HepG2 (cell line): Measurements from ENCODE around the gene ART1. TPM values are rescaled to one million over a fixed set of nuclear protein-coding genes. Genes with fewer than 3 reads are reported as not detected.

Source experiments
- ATAC-seq: fragments of 200-7000 bp; cut with Tn5 transposase; 3 replicates; pipeline ENCODE4 v1.9.1; 2020; ENCODE audit warnings: mild to moderate bottlenecking, moderate library complexity
- BruUV-seq: library from RNA; stranded (reverse); fragments of 400-500 nt; replicated peaks from 2 replicates; lab custom pipeline; 2021; lab: Mats Ljungman, UMichigan
- CTCF ChIA-PET: fragments of 300-600 bp; formaldehyde crosslinking; extraction: SDS; loops from one replicate; lab custom pipeline; 2021; ENCODE audit warnings: low total read pairs, inconsistent platforms, low intra/inter-chr PET ratio; lab: Yijun Ruan, JAX
- POLR2A ChIA-PET: fragments of 350-600 bp; sonication (Branson Sonifier 250); formaldehyde crosslinking; loops from one replicate; lab custom pipeline; 2020; ENCODE audit warnings: antibody characterized with exemption, inconsistent platforms; lab: Yijun Ruan, JAX
- DNase-seq: peaks from one replicate; pipeline ENCODE4 v3.0.0-alpha.2; 2015; ENCODE audit warnings: low spot score
- FAIRE-seq: peaks from 3 replicates; lab custom pipeline; 2011; peaks lifted over from hg19 to GRCh38; lab: Jason Lieb, UNC
- H2AFZ ChIP-seq: one replicate; pipeline ENCODE4 v1.6.1; 2011; ENCODE audit warnings: low read length, inconsistent platforms
- H3K27ac ChIP-seq: fragments of 300-600 bp; 3 replicates; pipeline ENCODE4 v1.8.0; 2011; ENCODE audit warnings: mixed run types, mild to moderate bottlenecking, mixed read lengths, low read length, inconsistent platforms; ENCODE audit not compliant: insufficient read depth; ENCODE audit errors: extremely low read length
- H3K27me3 ChIP-seq, 2 experiments: fragments of 200-600 bp in 1 of 2; 2 replicates in 1 of 2; 3 replicates in 1 of 2; pipeline versions ENCODE4 v1.6.0 to v1.8.0; 2011; ENCODE audit warnings: low read length in 2 of 2, mild to moderate bottlenecking in 2 of 2, moderate library complexity in 2 of 2, inconsistent platforms in 1 of 2; ENCODE audit not compliant: insufficient read depth in 2 of 2, control insufficient read depth in 1 of 2
- H3K36me3 ChIP-seq, 2 experiments: fragments of 200-600 bp in 1 of 2; replicated peaks in 1 of 2; 2 replicates in 1 of 2; 3 replicates in 1 of 2; pipeline versions ENCODE4 v1.5.1 to v1.8.0; 2011; ENCODE audit warnings: low read length in 2 of 2, inconsistent platforms in 1 of 2; ENCODE audit not compliant: insufficient read depth in 2 of 2, control insufficient read depth in 1 of 2
- H3K4me1 ChIP-seq: 2 replicates; pipeline ENCODE4 v1.5.1; 2012; ENCODE audit warnings: low read length, inconsistent platforms; ENCODE audit not compliant: insufficient read depth
- H3K4me2 ChIP-seq: 2 replicates; pipeline ENCODE4 v1.6.0; 2011; ENCODE audit warnings: low read depth, low read length, inconsistent platforms
- H3K4me3 ChIP-seq, 3 experiments: fragments of 200-600 bp in 1 of 3; sonication (generic), shearing (Covaris generic) in 1 of 3; replicated peaks in 1 of 3; 2 replicates each; pipeline ENCODE4 v1.5.1; 2011 to 2016; ENCODE audit warnings: low read length in 3 of 3, inconsistent platforms in 2 of 3, low read depth in 2 of 3, mild to moderate bottlenecking in 2 of 3, control low read depth in 1 of 3, mixed read lengths in 1 of 3; ENCODE audit not compliant: insufficient read depth in 1 of 3
- H3K79me2 ChIP-seq: one replicate; pipeline ENCODE4 v1.6.1; 2011; ENCODE audit warnings: low read length, inconsistent platforms; ENCODE audit not compliant: insufficient read depth
- H3K9ac ChIP-seq: 2 replicates; pipeline ENCODE4 v1.6.0; 2011; ENCODE audit warnings: mild to moderate bottlenecking, low read depth, low read length, inconsistent platforms; ENCODE audit not compliant: insufficient read depth
- H3K9me3 ChIP-seq: 2 replicates; pipeline ENCODE4 v1.5.1; 2012; ENCODE audit warnings: mild to moderate bottlenecking, low read length
- H4K20me1 ChIP-seq: 2 replicates; pipeline ENCODE4 v1.6.0; 2011; ENCODE audit warnings: inconsistent platforms, mild to moderate bottlenecking, low read length, moderate library complexity; ENCODE audit not compliant: insufficient read depth
- BHLHE40 ChIP-seq: IDR thresholded peaks from 2 replicates; pipeline ENCODE4 v1.6.1; 2011; ENCODE audit warnings: low read length, improper control_type of control experiment
- EP300 ChIP-seq, 3 experiments: sonication (generic) in 1 of 3; formaldehyde crosslinking in 1 of 3; IDR thresholded peaks; 2 replicates each; pipeline versions ENCODE4 v1.5.1 to v1.6.1; 2011 to 2020; ENCODE audit warnings: low read depth in 2 of 3, low read length in 2 of 3, borderline replicate concordance in 1 of 3, improper control_type of control experiment in 1 of 3, mild to moderate bottlenecking in 1 of 3, missing genetic modification reagents in 1 of 3, moderate library complexity in 1 of 3
- MXI1 ChIP-seq: IDR thresholded peaks from 3 replicates; pipeline ENCODE4 v1.6.1; 2012; ENCODE audit warnings: low read depth, low read length, inconsistent platforms, borderline replicate concordance
- SMAD9 ChIP-seq: sonication (generic); formaldehyde crosslinking; IDR thresholded peaks from 2 replicates; pipeline ENCODE4 v1.5.1; 2020; ENCODE audit warnings: mild to moderate bottlenecking, missing genetic modification reagents
- SP2 ChIP-seq: sonication (generic); formaldehyde crosslinking; IDR thresholded peaks from 2 replicates; pipeline ENCODE4 v1.5.1; 2020; ENCODE audit warnings: mild to moderate bottlenecking, missing genetic modification reagents
- ZC3H13 ChIP-seq: sonication (generic); formaldehyde crosslinking; IDR thresholded peaks from 2 replicates; pipeline ENCODE4 v1.8.1; 2023; ENCODE audit warnings: mild to moderate bottlenecking, missing genetic modification reagents, moderate library complexity
- ZNF292 ChIP-seq: sonication (generic); formaldehyde crosslinking; IDR thresholded peaks from 2 replicates; pipeline ENCODE4 v1.8.1; 2022; ENCODE audit warnings: mild to moderate bottlenecking, low read depth, missing genetic modification reagents, borderline replicate concordance
- ZNF329 ChIP-seq: sonication (generic); formaldehyde crosslinking; IDR thresholded peaks from 2 replicates; pipeline ENCODE4 v1.9.0; 2021; ENCODE audit warnings: low read depth, mild to moderate bottlenecking, missing genetic modification reagents
- ZNF557 ChIP-seq: sonication (generic); formaldehyde crosslinking; IDR thresholded peaks from 2 replicates; pipeline ENCODE4 v1.4.0; 2020; ENCODE audit warnings: missing genetic modification reagents
- WGBS: methylation state at CpG from one replicate; pipeline ENCODE4 v1.1.6; 2017; ENCODE audit warnings: low lambda C conversion rate; 5-methylcytosine and 5-hydroxymethylcytosine counted together
- in situ Hi-C: cut with HindIII; loops from 2 replicates; pipeline ENCODE4 v1.10.0; 2017; ENCODE audit warnings: low pct_unique_long_range_greater_than_20kb; ENCODE audit not compliant: extremely low pct_ligation_motif_present
- intact Hi-C: fragments of 100-400 bp; cut with micrococcal nuclease; formaldehyde crosslinking; loops from one replicate; pipeline ENCODE4 v1.10.0; 2022; ENCODE audit not compliant: unreplicated experiment
- polyA plus RNA-seq, 8 experiments: library from polyadenylated mRNA; depleted of rRNA in 3 of 8; stranded (reverse) in 7 of 8; unstranded in 1 of 8; fragments of >200 nt; fragmentation: Illumina TruSeq in 4 of 8; extraction: Trizol in 4 of 8; gene quantifications; 2 replicates each; pipeline versions ENCODE4 v1.2.1 to v1.2.3, GENCODE V29; 2011 to 2016; ENCODE audit warnings: low read depth in 4 of 8, missing spikeins in 1 of 8, mixed read lengths in 1 of 8; ENCODE audit not compliant: insufficient read depth in 1 of 8
- total RNA-seq, 5 experiments: library from RNA; depleted of rRNA; stranded (reverse); fragments of >200 nt; fragmentation: Illumina TruSeq; extraction: Trizol; gene quantifications; 2 replicates each; pipeline ENCODE4 v1.2.3, GENCODE V29; 2016; ENCODE audit warnings: low read depth in 1 of 5
- TF ChIP-seq, protein P1 (sequence below): sonication (generic); formaldehyde crosslinking; IDR thresholded peaks from 2 replicates; pipeline ENCODE4 v1.4.0; 2020; ENCODE audit warnings: low read depth, missing genetic modification reagents
- TF ChIP-seq, protein P2 (sequence below): IDR thresholded peaks from 2 replicates; pipeline ENCODE4 v1.6.1; 2016; ENCODE audit warnings: low read depth, missing genetic modification reagents, missing compliant biosample characterization

Gene ART1
- total and polyA plus RNA-seq, 2 of the 13 experiments (the other 11 are each of a cell fraction or from before 2014, with no cell fraction given): not detected

DNA sequence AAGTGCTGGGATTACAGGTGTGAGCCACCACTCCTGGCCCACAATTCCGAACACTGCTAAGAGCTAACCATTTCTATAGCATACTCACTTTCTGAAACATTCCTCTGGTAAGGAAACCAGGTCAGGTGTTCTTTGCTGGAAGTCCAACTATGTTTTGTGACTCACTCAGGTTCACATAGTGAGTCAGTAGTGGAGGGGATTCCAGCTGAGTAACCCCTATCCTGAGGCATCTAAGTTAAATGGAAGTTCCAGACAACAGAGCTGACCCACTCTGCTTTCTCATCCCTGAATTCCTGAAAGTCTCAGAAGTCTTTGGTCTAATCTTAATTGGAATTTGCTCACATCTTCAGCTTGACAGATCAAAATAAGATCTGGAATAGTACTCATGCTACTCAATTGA, 29.3 kb downstream of the ART1 start:
- no peak for ATAC-seq
- WGBS: 100% methylated on average over 1 of the region's 1 CpG

DNA sequence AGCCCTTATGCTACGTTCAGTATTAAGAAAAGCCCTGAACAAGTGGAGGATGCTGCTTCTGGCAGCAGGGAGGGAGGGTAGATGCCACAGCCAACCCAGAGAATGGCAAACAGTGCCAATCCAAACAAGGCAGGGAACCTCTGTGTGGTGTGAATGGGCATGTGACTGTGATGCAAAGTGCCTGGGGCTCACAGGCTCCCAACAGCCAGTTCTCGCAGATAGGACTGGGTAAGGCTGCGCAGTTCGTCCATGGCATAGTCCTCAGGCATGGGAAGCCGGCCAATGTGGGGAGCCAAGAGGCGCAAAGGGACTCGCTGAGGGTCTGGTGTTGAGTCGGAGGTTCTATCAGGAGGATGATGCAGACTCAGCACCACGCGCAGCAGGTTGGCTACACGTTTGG, 31.0 kb downstream of the ART1 start:
- Histone ChIP-seq H3K36me3 (peaks cover 19 to 78% of the 10 kb centered on the region in 2 experiments), H3K79me2 (no peaks in the 10 kb centered on the region), H3K4me3 (no peak overlapping the region), H3K4me1 (no peaks in the 10 kb centered on the region), H3K9me3 (no peaks in the 10 kb centered on the region), H4K20me1 (no peaks in the 10 kb centered on the region; the same call in 1 of the 2 replicates), H3K27me3 (no peaks in the 10 kb centered on the region), H3K27ac (no peak overlapping the region), H2AFZ (no peak overlapping the region), H3K4me2 (no peak overlapping the region), H3K9ac (no peak overlapping the region)
- in situ Hi-C loops (no loop called here), intact Hi-C loops (no loop called here)
- FAIRE-seq (no peak), DNase-seq (no peak), ATAC-seq (no peak)
- ChIA-PET POLR2A (no interaction called here), CTCF (no interaction called here)
- 98% methylated on average over 11 of the region's 11 CpGs for WGBS
- BruUV-seq: no TSS peak
- TF ChIP-seq SMAD9 (CRISPR knock-in tag) (no peak), ZNF329 (CRISPR knock-in tag) (no peak), EP300 (IDR thresholded peaks at IDR 0.05; ENCODE audit: low read depth in 2 of 2, low read length in 2 of 2) (no peak), EP300 (CRISPR knock-in tag; IDR thresholded peaks at IDR 0.05; ENCODE audit: borderline replicate concordance) (no peak), SP2 (CRISPR knock-in tag) (no peak), ZNF557 (no peak)
- TF ChIP-seq, protein P1, sequence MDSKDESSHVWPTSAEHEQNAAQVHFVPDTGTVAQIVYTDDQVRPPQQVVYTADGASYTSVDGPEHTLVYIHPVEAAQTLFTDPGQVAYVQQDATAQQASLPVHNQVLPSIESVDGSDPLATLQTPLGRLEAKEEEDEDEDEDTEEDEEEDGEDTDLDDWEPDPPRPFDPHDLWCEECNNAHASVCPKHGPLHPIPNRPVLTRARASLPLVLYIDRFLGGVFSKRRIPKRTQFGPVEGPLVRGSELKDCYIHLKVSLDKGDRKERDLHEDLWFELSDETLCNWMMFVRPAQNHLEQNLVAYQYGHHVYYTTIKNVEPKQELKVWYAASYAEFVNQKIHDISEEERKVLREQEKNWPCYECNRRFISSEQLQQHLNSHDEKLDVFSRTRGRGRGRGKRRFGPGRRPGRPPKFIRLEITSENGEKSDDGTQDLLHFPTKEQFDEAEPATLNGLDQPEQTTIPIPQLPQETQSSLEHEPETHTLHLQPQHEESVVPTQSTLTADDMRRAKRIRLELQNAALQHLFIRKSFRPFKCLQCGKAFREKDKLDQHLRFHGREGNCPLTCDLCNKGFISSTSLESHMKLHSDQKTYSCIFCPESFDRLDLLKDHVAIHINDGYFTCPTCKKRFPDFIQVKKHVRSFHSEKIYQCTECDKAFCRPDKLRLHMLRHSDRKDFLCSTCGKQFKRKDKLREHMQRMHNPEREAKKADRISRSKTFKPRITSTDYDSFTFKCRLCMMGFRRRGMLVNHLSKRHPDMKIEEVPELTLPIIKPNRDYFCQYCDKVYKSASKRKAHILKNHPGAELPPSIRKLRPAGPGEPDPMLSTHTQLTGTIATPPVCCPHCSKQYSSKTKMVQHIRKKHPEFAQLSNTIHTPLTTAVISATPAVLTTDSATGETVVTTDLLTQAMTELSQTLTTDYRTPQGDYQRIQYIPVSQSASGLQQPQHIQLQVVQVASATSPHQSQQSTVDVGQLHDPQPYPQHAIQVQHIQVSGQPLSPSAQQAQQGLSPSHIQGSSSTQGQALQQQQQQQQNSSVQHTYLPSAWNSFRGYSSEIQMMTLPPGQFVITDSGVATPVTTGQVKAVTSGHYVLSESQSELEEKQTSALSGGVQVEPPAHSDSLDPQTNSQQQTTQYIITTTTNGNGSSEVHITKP: no peak
- TF ChIP-seq, protein P2, sequence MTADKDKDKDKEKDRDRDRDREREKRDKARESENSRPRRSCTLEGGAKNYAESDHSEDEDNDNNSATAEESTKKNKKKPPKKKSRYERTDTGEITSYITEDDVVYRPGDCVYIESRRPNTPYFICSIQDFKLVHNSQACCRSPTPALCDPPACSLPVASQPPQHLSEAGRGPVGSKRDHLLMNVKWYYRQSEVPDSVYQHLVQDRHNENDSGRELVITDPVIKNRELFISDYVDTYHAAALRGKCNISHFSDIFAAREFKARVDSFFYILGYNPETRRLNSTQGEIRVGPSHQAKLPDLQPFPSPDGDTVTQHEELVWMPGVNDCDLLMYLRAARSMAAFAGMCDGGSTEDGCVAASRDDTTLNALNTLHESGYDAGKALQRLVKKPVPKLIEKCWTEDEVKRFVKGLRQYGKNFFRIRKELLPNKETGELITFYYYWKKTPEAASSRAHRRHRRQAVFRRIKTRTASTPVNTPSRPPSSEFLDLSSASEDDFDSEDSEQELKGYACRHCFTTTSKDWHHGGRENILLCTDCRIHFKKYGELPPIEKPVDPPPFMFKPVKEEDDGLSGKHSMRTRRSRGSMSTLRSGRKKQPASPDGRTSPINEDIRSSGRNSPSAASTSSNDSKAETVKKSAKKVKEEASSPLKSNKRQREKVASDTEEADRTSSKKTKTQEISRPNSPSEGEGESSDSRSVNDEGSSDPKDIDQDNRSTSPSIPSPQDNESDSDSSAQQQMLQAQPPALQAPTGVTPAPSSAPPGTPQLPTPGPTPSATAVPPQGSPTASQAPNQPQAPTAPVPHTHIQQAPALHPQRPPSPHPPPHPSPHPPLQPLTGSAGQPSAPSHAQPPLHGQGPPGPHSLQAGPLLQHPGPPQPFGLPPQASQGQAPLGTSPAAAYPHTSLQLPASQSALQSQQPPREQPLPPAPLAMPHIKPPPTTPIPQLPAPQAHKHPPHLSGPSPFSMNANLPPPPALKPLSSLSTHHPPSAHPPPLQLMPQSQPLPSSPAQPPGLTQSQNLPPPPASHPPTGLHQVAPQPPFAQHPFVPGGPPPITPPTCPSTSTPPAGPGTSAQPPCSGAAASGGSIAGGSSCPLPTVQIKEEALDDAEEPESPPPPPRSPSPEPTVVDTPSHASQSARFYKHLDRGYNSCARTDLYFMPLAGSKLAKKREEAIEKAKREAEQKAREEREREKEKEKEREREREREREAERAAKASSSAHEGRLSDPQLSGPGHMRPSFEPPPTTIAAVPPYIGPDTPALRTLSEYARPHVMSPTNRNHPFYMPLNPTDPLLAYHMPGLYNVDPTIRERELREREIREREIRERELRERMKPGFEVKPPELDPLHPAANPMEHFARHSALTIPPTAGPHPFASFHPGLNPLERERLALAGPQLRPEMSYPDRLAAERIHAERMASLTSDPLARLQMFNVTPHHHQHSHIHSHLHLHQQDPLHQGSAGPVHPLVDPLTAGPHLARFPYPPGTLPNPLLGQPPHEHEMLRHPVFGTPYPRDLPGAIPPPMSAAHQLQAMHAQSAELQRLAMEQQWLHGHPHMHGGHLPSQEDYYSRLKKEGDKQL (CRISPR knock-in tag): no peak

More for the DNA sequence above, 29.3 kb downstream of the ART1 start:
- Histone ChIP-seq H3K36me3 (peaks cover 21 to 60% of the 10 kb centered on the region in 2 experiments), H4K20me1 (no peaks in the 10 kb centered on the region; the same call in 1 of the 2 replicates), H3K79me2 (no peaks in the 10 kb centered on the region), H3K27ac (no peak overlapping the region), H3K4me3 (no peak overlapping the region), H3K27me3 (no peaks in the 10 kb centered on the region)
- peak; percentile 5 for DNase-seq
- intact Hi-C loops: no loop called here
- no peak for TF ChIP-seq ZC3H13
- TF ChIP-seq ZNF292: no peak
- no peak for TF ChIP-seq BHLHE40
- TF ChIP-seq MXI1: no peak
- TF ChIP-seq, all 625 proteins: peak for 0
- ChIA-PET POLR2A (no interaction called here), CTCF (no interaction called here)
- Histone ChIP-seq H3K9ac (no peak overlapping the region), H3K4me2 (no peak overlapping the region), H2AFZ (no peak overlapping the region), H3K4me1 (no peaks in the 10 kb centered on the region), H3K9me3 (no peaks in the 10 kb centered on the region)
- FAIRE-seq: no peak
- in situ Hi-C loops: no loop called here
- no TSS peak for BruUV-seq
